HG02938 (cell line): ENCODE results near the gene DGCR8.

Experiments used
- ATAC-seq: cut with Tn5 transposase; IDR thresholded peaks from one replicate; pipeline ENCODE4 v1.9.1; 2021; ENCODE audit warnings: mild to moderate bottlenecking, moderate library complexity; ENCODE audit not compliant: unreplicated experiment

Gene DGCR8

GRCh38 chr22:20052309-20053259 is 27.5 kb upstream of the DGCR8 start:
- ATAC-seq, result no peak

GRCh38 chr22:20053407-20054033 is 26.5 kb upstream of the DGCR8 start:
- no peak for ATAC-seq

- no peak for ATAC-seq
Measured at GRCh38 chr22:20054034-20054427, 26.0 kb upstream of the DGCR8 start.

GRCh38 chr22:20054485-20054884 is 25.6 kb upstream of the DGCR8 start:
- no peak for ATAC-seq

GRCh38 chr22:20055144-20055543 is 24.9 kb upstream of the DGCR8 start:
- no peak for ATAC-seq

- ATAC-seq, result no peak
Measured at GRCh38 chr22:20055654-20056053, 24.4 kb upstream of the DGCR8 start.

- no peak for ATAC-seq
Measured at GRCh38 chr22:20056161-20056560, 23.9 kb upstream of the DGCR8 start.

GRCh38 chr22:20056696-20057386 is 23.2 kb upstream of the DGCR8 start:
- ATAC-seq, result no peak

- ATAC-seq, result no peak
Measured at GRCh38 chr22:20057596-20058268, 22.3 kb upstream of the DGCR8 start.

- no peak for ATAC-seq
Measured at GRCh38 chr22:20058989-20059770, 20.9 kb upstream of the DGCR8 start.

GRCh38 chr22:20060700-20061480 is 19.2 kb upstream of the DGCR8 start:
- no peak for ATAC-seq

GRCh38 chr22:20061481-20061861 is 18.6 kb upstream of the DGCR8 start:
- ATAC-seq, result no peak

- ATAC-seq, result no peak
Measured at GRCh38 chr22:20062043-20062765, 17.8 kb upstream of the DGCR8 start.

GRCh38 chr22:20062766-20063083 is 17.3 kb upstream of the DGCR8 start:
- ATAC-seq, result no peak

- ATAC-seq, result no peak
Measured at GRCh38 chr22:20063271-20064139, 16.5 kb upstream of the DGCR8 start.

- no peak for ATAC-seq
Measured at GRCh38 chr22:20064140-20064480, 15.9 kb upstream of the DGCR8 start.

GRCh38 chr22:20064545-20065262 is 15.3 kb upstream of the DGCR8 start:
- ATAC-seq, result no peak
